Measurements from ENCODE around the gene PAX6. TPM values are rescaled to one million over a fixed set of nuclear protein-coding genes. Genes with fewer than 3 reads are reported as not detected.

The PAX6 gene
- total and polyA plus RNA-seq, 2 donors (not counting 1 experiment from before 2014, with no cell fraction given): 0.44 TPM; not detected in 1

DNA sequence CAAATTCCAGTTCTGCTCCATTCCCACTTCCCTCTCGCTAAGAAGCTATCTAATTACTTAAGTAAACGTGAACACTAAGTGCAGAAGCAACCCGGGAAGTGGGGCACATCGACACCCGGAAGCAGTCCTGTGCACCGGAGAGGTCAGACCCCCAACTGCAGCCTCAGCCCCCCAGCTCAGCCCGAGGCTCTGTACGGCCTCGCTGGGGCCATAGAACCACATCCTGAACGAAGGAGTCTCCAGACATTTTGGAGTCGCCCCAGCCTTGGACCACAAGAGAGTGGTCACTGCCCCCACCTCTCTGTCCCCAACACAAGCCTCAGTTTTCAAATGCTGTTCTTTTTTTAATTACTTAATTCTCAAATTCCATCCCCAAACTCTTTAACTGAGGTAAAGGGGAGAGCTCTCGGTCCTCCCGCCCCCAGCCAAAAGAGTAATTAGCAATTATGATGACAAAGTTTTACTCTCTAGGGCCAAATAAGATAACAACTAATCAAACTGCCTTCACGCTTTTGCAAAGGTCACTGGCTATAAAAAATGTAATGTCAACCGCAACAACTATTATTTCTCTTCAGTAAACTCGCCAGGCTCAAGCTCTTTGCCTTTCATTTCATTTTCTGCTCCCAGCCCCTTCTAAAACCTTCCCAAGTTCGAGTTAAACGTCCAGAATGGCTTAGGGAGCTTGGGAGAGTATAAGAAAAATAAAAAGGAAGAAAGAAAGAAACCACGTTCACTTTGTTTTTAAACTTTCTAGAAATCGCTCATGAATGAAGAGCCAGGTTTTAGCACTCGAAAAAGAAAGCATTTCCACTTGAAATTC is 2.2 kb downstream of the PAX6 start:
- DNase-seq (ENCODE audit: low read depth in 2 of 2): peak in 1 of 2 donors; percentile 32
- peak overlapping the region in 1 of 4 experiments; percentile 53 for H3K4me3 ChIP-seq (replicated peaks in 1 of 4; ENCODE audit: control extremely low read depth in 1 of 4, insufficient read depth in 1 of 4, low read depth in 3 of 4, low read length in 4 of 4)
- no peaks in the 10 kb centered on the region for H4K20me1 ChIP-seq (ENCODE audit: control insufficient read depth, extremely low read depth, insufficient read depth, low read length)
- no peaks in the 10 kb centered on the region for H3K9me3 ChIP-seq (ENCODE audit: control insufficient read depth, insufficient read depth, low read depth, low read length)
- H3K4me1 ChIP-seq (ENCODE audit: control insufficient read depth, extremely low read depth, insufficient read depth, low read length): peaks cover 5% of the 10 kb centered on the region
- H3K4me2 ChIP-seq (ENCODE audit: extremely low read depth, insufficient read depth, low read length): no peak overlapping the region
- no peaks in the 10 kb centered on the region for H3K36me3 ChIP-seq (ENCODE audit: control insufficient read depth, insufficient read depth, low read length)
- no peak overlapping the region for H3K27ac ChIP-seq (ENCODE audit: insufficient read depth, low read length)
- TF ChIP-seq EZH2 (IDR thresholded peaks at IDR 0.05; ENCODE audit: low read length, missing control alignments): peak; percentile 70
- TF ChIP-seq, protein P1, sequence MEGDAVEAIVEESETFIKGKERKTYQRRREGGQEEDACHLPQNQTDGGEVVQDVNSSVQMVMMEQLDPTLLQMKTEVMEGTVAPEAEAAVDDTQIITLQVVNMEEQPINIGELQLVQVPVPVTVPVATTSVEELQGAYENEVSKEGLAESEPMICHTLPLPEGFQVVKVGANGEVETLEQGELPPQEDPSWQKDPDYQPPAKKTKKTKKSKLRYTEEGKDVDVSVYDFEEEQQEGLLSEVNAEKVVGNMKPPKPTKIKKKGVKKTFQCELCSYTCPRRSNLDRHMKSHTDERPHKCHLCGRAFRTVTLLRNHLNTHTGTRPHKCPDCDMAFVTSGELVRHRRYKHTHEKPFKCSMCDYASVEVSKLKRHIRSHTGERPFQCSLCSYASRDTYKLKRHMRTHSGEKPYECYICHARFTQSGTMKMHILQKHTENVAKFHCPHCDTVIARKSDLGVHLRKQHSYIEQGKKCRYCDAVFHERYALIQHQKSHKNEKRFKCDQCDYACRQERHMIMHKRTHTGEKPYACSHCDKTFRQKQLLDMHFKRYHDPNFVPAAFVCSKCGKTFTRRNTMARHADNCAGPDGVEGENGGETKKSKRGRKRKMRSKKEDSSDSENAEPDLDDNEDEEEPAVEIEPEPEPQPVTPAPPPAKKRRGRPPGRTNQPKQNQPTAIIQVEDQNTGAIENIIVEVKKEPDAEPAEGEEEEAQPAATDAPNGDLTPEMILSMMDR (conservative IDR thresholded peaks at IDR 0.05 in 1 of 2, IDR thresholded peaks at IDR 0.05 in 1 of 2; ENCODE audit: low read depth in 1 of 2, low read length in 2 of 2): no peak
- H3K27me3 ChIP-seq (ENCODE audit: control insufficient read depth, insufficient read depth, low read length): peaks cover 88% of the 10 kb centered on the region
- no peak overlapping the region for H2AFZ ChIP-seq (ENCODE audit: low read length)
- no peaks in the 10 kb centered on the region for H3K79me2 ChIP-seq (ENCODE audit: control insufficient read depth, insufficient read depth, low read length)
- H3K9ac ChIP-seq (ENCODE audit: insufficient read depth, low read length): no peak overlapping the region

DNA sequence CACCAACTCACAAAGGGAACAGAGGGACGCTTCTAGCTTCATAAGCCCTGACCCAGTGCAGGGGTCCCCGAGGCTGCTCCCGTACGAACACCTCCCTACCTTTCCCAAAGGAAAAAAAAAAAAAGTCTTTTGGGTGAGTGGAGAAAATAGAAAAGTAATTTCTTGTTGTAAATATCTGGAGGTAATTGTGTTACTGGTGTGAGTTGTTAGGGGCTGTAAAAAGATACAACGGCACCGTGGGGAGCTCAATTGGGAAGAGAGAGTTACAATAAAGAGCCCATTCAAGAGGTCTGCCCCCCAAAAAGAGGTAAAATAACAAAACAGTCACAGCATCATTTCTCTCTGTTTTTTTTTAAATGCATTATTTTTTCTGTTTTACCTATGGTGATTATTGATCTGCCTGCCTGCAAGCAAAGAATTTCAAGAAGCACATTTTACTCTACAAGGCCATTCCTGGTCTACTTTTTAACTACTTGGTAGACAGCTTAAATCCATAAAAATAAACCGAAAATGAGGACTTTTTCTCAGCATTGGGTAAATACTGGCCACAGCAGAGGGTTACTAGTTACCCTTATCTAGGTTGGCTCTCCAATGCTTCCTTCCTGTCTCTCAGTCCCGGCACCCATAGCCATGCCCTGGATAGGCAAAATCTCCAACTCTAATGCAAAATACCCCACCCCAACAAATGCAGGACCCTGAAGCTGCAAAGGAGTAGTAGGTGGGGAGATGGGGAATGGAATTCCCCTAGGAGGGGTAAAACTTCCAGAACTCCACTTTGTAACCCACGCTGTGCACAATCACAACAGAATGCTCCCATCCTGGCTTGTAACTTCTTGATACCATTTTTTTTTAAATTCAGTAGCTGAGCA is 3.1 kb downstream of the PAX6 start:
- Histone ChIP-seq H3K4me3 (replicated peaks in 1 of 4; ENCODE audit: control extremely low read depth in 1 of 4, insufficient read depth in 1 of 4, low read depth in 3 of 4, low read length in 4 of 4) (peak overlapping the region in 1 of 4 experiments; percentile 53), H3K27ac (ENCODE audit: insufficient read depth, low read length) (no peak overlapping the region), H4K20me1 (ENCODE audit: control insufficient read depth, extremely low read depth, insufficient read depth, low read length) (no peaks in the 10 kb centered on the region), H2AFZ (ENCODE audit: low read length) (no peak overlapping the region), H3K36me3 (ENCODE audit: control insufficient read depth, insufficient read depth, low read length) (no peaks in the 10 kb centered on the region), H3K9me3 (ENCODE audit: control insufficient read depth, insufficient read depth, low read depth, low read length) (no peaks in the 10 kb centered on the region), H3K9ac (ENCODE audit: insufficient read depth, low read length) (no peak overlapping the region), H3K4me2 (ENCODE audit: extremely low read depth, insufficient read depth, low read length) (no peak overlapping the region), H3K27me3 (ENCODE audit: control insufficient read depth, insufficient read depth, low read length) (peaks cover 89% of the 10 kb centered on the region), H3K4me1 (ENCODE audit: control insufficient read depth, extremely low read depth, insufficient read depth, low read length) (peaks cover 5% of the 10 kb centered on the region), H3K79me2 (ENCODE audit: control insufficient read depth, insufficient read depth, low read length) (no peaks in the 10 kb centered on the region)
- DNase-seq (ENCODE audit: low read depth in 2 of 2): peak in 1 of 2 donors; percentile 18
- TF ChIP-seq EZH2 (IDR thresholded peaks at IDR 0.05; ENCODE audit: low read length, missing control alignments): no peak
- TF ChIP-seq, protein P1 (conservative IDR thresholded peaks at IDR 0.05 in 1 of 2, IDR thresholded peaks at IDR 0.05 in 1 of 2; ENCODE audit: low read depth in 1 of 2, low read length in 2 of 2): no peak

All from fibroblast of lung (primary cell).